ENCODE results near the gene CDKN2D. TPM values are rescaled to one million over a fixed set of nuclear protein-coding genes. Genes with fewer than 3 reads are reported as not detected.

The CDKN2D gene
- total RNA-seq, 1 donor from 2014 or later, result 12.0 TPM

GRCh38 chr19:10567656-10568055, 1.1 kb downstream of the CDKN2D start:
- DNase-seq (ENCODE audit: low spot score), result no peak
- TF ChIP-seq CTCF (IDR thresholded peaks at IDR 0.05), result no peak
- H3K27me3 Mint-ChIP-seq (ENCODE audit: low read depth), result no peaks in the 10 kb centered on the region
- H3K4me1 Mint-ChIP-seq (ENCODE audit: low read depth), result peaks cover 42% of the 10 kb centered on the region
- peak overlapping the region; percentile 84 for H3K4me3 Mint-ChIP-seq (ENCODE audit: unreplicated experiment)
- H3K9me3 Mint-ChIP-seq (ENCODE audit: low read depth), result no peaks in the 10 kb centered on the region
- no peak overlapping the region for H3K27ac Mint-ChIP-seq (ENCODE audit: unreplicated experiment)
- no peaks in the 10 kb centered on the region for H3K36me3 Mint-ChIP-seq (ENCODE audit: low read depth)

GRCh38 chr19:10566658-10567410, 1.9 kb downstream of the CDKN2D start:
- Mint-ChIP-seq H3K4me3 (ENCODE audit: unreplicated experiment) (peak overlapping the region; percentile 86), H3K27me3 (ENCODE audit: low read depth) (no peaks in the 10 kb centered on the region), H3K27ac (ENCODE audit: unreplicated experiment) (peak overlapping the region; percentile 89), H3K9me3 (ENCODE audit: low read depth) (no peaks in the 10 kb centered on the region), H3K36me3 (ENCODE audit: low read depth) (no peaks in the 10 kb centered on the region), H3K4me1 (ENCODE audit: low read depth) (peaks cover 39% of the 10 kb centered on the region)
- TF ChIP-seq CTCF (IDR thresholded peaks at IDR 0.05), result no peak
- no peak for DNase-seq (ENCODE audit: low spot score)

GRCh38 chr19:10566408-10566657, 2.4 kb downstream of the CDKN2D start:
- Mint-ChIP-seq H3K27me3 (ENCODE audit: low read depth) (no peaks in the 10 kb centered on the region), H3K4me1 (ENCODE audit: low read depth) (peaks cover 39% of the 10 kb centered on the region), H3K27ac (ENCODE audit: unreplicated experiment) (peak overlapping the region; percentile 89), H3K4me3 (ENCODE audit: unreplicated experiment) (peak overlapping the region; percentile 86), H3K36me3 (ENCODE audit: low read depth) (no peaks in the 10 kb centered on the region), H3K9me3 (ENCODE audit: low read depth) (no peaks in the 10 kb centered on the region)
- no peak for TF ChIP-seq CTCF (IDR thresholded peaks at IDR 0.05)
- no peak for DNase-seq (ENCODE audit: low spot score)

GRCh38 chr19:10565567-10566407, 3.0 kb downstream of the CDKN2D start, which contains the start of gene KRI1:
TSS of gene KRI1 (minus strand) at chr19:10566010. CDS start at chr19:10565999, 11 bp downstream.
- Mint-ChIP-seq H3K27ac (ENCODE audit: unreplicated experiment) (peak within 1 kb of the TSS; percentile 89), H3K36me3 (ENCODE audit: low read depth) (no peaks in the 10 kb centered on the region), H3K27me3 (ENCODE audit: low read depth) (no peaks in the 10 kb centered on the region), H3K4me1 (ENCODE audit: low read depth) (peaks cover 39% of the 10 kb centered on the region), H3K9me3 (ENCODE audit: low read depth) (no peaks in the 10 kb centered on the region), H3K4me3 (ENCODE audit: unreplicated experiment) (peak within 1 kb of the TSS; percentile 86)
- peak; percentile 97 for DNase-seq (ENCODE audit: low spot score)
- peak; percentile 64 for TF ChIP-seq CTCF (IDR thresholded peaks at IDR 0.05)

- H3K36me3 Mint-ChIP-seq (ENCODE audit: low read depth), result peaks cover 2% of the 10 kb centered on the region
- no peaks in the 10 kb centered on the region for H3K27me3 Mint-ChIP-seq (ENCODE audit: low read depth)
- peak overlapping the region; percentile 88 for H3K27ac Mint-ChIP-seq (ENCODE audit: unreplicated experiment)
- no peak for TF ChIP-seq CTCF (IDR thresholded peaks at IDR 0.05)
- H3K9me3 Mint-ChIP-seq (ENCODE audit: low read depth), result no peaks in the 10 kb centered on the region
- H3K4me3 Mint-ChIP-seq (ENCODE audit: unreplicated experiment), result peak overlapping the region; percentile 86
- DNase-seq (ENCODE audit: low spot score), result no peak
- peaks cover 39% of the 10 kb centered on the region for H3K4me1 Mint-ChIP-seq (ENCODE audit: low read depth)
Measured at GRCh38 chr19:10565028-10565566, 3.7 kb downstream of the CDKN2D start.
